Skeletal muscle satellite cell (primary cell): ENCODE measurements around the gene WNT3A.

Source experiments
- H3K27me3 ChIP-seq: 2 replicates; pipeline ENCODE4 v1.7.0; 2013; ENCODE audit warnings: low read length; ENCODE audit not compliant: control insufficient read depth, insufficient read depth
- H3K36me3 ChIP-seq: 2 replicates; pipeline ENCODE4 v1.7.0; 2013; ENCODE audit warnings: mild to moderate bottlenecking, control low read depth, low read length; ENCODE audit not compliant: insufficient read depth
- H3K4me1 ChIP-seq: 2 replicates; pipeline ENCODE4 v1.7.0; 2013; ENCODE audit warnings: low read length; ENCODE audit not compliant: control insufficient read depth, insufficient read depth
- H3K4me2 ChIP-seq: 2 replicates; pipeline ENCODE4 v1.7.0; 2013; ENCODE audit warnings: mild to moderate bottlenecking, low read length
- H3K4me3 ChIP-seq: 2 replicates; pipeline ENCODE4 v1.7.0; 2013; ENCODE audit warnings: low read length
- H3K9ac ChIP-seq: 2 replicates; pipeline ENCODE4 v1.7.0; 2013; ENCODE audit warnings: mild to moderate bottlenecking, low read depth, low read length, moderate library complexity
- H3K9me3 ChIP-seq: replicated peaks from 2 replicates; pipeline ENCODE4 v1.7.0; 2013; ENCODE audit warnings: mild to moderate bottlenecking, control low read depth, low read length

Gene WNT3A

DNA sequence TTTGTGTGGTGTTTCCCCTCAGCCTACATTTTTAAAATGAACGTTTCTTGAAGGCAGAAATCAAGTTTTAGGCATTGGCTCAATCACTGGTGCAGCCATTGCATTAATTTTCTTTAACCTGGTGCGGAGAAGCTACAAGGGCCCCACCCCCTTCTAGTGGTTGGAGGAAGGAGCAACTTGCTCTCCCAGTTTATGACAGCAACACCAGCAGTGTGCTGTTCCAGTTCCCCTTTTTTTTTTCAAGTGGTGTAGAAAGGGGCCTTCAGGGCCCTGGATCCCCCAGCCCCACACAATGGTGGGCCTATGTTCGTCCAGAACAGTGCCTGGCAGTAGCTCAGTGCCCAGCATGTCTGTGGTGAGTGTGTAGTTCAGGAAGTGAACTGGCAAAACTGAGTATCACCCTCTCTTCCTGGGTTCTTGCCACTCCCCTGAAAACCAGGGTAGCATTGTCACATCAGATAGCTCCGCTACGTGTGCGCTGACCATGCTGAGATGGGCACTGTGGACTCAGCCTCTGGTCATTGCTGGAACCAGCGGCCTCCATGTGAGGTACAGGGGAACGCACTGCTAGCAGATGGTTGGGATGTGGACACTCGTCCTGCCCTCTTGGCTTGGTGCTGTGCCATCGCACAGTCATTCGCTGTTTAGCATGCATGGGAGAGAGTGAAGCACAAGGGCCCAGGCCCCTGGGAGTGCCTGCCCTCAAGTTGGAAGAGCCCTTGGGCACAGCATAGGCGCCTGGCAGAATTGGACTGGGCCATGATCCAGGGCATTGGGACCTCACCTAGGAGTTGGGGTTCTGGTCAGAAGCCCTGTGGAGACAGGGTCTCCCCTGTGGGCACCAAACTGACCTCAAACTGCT is 83.0 kb downstream of the WNT3A start:
- Histone ChIP-seq H3K4me2 (peak overlapping the region; percentile 34), H3K9ac (no peak overlapping the region), H3K36me3 (peaks cover 65% of the 10 kb centered on the region), H3K27me3 (no peaks in the 10 kb centered on the region), H3K4me3 (no peak overlapping the region), H3K4me1 (peaks cover 69% of the 10 kb centered on the region), H3K9me3 (peaks cover 6% of the 10 kb centered on the region)

DNA sequence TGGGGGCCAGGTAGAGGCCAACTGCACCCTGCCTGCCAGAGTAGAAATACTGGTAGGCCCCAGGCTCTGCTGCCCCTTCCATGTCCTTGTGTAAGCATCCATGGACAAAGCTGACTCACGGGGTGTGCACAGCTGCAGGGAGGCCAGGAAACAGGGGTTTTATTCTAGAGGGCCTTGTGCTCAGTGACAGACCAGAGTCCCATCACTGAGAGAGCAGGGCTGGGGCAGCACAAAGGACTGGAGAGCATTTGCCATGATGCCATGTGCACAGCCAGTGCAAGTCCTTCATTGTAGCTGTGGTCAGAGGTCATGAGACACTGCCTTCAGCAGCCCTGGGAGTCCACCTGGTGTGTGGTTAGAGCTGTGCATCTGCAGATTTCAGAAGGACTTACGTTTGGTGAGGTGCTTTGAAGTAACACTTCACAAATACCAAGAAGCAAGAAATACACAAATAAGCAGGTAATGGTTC is 83.8 kb downstream of the WNT3A start:
- no peaks in the 10 kb centered on the region for H3K27me3 ChIP-seq
- H3K9ac ChIP-seq, result no peak overlapping the region
- peaks cover 60% of the 10 kb centered on the region for H3K4me1 ChIP-seq
- peak overlapping the region; percentile 34 for H3K4me2 ChIP-seq
- H3K4me3 ChIP-seq, result no peak overlapping the region
- H3K9me3 ChIP-seq, result peaks cover 9% of the 10 kb centered on the region
- peaks cover 63% of the 10 kb centered on the region for H3K36me3 ChIP-seq

DNA sequence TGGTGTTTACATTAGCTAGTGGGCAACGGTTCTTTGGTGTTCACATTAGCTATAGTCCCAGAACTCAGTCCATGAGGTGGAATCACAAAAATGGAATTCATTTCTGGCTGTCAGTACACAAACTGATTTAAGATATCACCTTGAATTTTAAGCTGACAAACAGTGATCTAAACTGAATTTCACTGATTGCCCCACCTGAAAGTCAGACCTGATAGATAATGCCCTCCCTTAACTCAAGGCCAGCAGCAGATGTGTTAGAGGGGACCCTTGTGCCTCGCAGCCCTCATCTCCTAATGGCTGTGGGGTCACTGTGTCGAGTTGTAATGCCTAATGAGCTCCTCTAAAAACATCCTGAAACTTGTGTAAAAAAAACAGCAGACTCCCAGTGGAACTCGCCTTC is 84.3 kb downstream of the WNT3A start:
- peaks cover 64% of the 10 kb centered on the region for H3K36me3 ChIP-seq
- H3K9ac ChIP-seq, result no peak overlapping the region
- H3K4me1 ChIP-seq, result peaks cover 56% of the 10 kb centered on the region
- H3K9me3 ChIP-seq, result peaks cover 9% of the 10 kb centered on the region
- peak overlapping the region; percentile 34 for H3K4me2 ChIP-seq
- H3K4me3 ChIP-seq, result no peak overlapping the region
- no peaks in the 10 kb centered on the region for H3K27me3 ChIP-seq

DNA sequence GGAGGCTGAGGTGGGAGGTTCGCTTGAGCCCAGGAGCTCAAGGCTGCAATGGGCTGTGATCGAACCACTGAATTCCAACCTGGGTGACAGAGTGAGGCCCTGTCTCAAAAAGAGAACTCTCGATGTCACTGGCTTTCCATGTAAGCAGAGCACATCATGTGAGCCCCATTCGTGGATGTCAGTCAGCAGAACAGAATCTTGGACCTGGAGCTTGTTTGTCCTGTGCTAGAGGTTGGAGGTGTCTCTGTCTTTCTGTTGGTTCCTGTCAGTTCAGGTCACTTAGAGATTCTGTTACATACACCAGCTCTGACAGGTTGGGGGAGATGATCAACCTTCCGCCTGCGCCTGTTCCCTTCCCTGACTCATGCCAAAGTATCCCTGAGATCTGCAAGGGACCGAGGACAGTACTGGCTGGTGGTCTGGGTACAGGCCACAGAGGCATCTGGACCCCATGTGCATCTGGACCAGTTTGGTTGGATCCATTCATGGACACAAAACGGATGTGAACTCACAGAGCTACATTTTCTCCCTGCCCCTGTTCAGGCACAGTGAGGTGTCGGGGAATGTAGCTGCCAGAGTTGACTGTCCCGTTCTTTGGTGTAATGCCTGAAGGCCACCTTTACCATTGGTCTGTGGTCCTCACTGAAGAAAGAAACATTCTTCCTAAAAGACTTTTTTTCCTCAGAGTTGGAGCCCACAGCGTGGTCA is 85.7 kb downstream of the WNT3A start:
- Histone ChIP-seq H3K27me3 (no peaks in the 10 kb centered on the region), H3K4me2 (no peak overlapping the region), H3K4me1 (peaks cover 42% of the 10 kb centered on the region), H3K9me3 (peaks cover 9% of the 10 kb centered on the region), H3K9ac (no peak overlapping the region), H3K36me3 (peaks cover 75% of the 10 kb centered on the region), H3K4me3 (no peak overlapping the region)

DNA sequence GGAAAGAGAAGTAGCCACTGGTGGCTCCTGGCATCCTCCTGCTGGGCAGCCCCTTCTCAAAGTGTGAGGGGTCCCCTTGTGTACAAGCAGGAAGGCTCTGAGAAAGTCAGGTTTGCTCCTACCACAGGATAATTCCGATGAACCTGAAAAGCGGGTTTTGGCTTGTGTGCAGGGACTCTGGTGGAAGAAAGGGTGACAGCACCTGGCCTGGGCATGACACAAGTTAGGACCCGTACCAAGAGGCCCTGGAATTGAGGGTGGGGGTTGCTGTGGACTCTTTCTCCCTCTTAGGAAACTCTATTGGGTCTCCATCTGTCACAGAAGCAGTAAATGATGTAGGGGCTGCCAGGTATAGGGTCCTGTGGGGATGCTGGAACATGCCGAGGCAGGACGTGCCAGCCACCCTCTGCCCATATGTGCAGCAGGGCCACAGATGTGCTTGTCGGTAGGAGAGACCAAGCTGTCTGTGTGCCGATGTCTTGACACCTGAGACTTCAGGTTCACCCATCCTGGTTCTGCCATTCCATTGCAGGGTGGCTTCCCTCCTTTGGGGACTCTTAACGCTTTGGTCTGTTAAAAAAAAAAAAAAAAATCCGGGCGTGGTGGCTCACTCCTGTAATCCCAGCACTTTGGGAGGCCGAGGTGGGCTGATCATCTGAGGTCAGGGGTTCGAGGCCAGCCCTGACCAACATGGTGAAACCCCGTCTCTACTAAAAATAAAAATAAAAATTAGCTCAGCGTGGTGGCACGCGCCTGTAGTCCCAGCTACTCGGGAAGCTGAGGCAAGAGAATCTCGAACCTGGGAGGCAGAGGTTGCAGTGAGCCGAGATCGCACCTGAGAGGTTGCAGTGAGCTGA is 86.5 kb downstream of the WNT3A start:
- no peak overlapping the region for H3K4me3 ChIP-seq
- H3K27me3 ChIP-seq, result no peaks in the 10 kb centered on the region
- no peak overlapping the region for H3K4me2 ChIP-seq
- peaks cover 80% of the 10 kb centered on the region for H3K36me3 ChIP-seq
- peaks cover 9% of the 10 kb centered on the region for H3K9me3 ChIP-seq
- H3K9ac ChIP-seq, result no peak overlapping the region
- H3K4me1 ChIP-seq, result peaks cover 35% of the 10 kb centered on the region

DNA sequence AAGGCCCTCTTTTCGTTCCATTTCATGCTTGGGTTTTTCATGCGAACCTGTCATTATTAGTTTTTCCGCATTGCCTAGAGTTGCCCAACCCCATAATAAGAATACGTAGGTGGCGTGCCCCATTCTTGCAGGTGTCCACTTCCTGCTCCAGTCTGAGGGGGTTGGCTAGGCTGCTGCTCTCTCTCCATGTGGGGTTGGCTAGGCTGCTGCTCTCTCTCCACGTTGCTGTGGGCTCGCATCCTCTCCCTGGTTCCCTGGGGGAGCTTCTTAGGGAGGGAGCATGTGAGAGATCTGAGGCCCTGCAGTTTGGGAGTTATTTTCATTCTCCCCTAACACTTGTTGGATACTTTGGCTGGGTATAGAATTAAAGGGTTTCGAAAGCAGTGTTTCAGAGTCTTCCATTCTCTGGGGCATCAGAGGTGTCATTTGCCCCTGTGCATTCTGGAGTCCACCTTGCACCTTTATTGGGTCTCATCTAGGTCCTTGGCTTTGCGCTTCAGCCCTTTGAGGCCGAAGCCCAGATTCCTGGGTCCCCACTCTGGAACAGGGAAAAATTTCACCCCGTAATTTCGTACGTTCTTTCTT is 87.7 kb downstream of the WNT3A start:
- Histone ChIP-seq H3K9me3 (peaks cover 9% of the 10 kb centered on the region), H3K9ac (no peak overlapping the region), H3K4me3 (no peak overlapping the region), H3K4me2 (no peak overlapping the region), H3K36me3 (peaks cover 86% of the 10 kb centered on the region), H3K27me3 (no peaks in the 10 kb centered on the region), H3K4me1 (peaks cover 22% of the 10 kb centered on the region)

DNA sequence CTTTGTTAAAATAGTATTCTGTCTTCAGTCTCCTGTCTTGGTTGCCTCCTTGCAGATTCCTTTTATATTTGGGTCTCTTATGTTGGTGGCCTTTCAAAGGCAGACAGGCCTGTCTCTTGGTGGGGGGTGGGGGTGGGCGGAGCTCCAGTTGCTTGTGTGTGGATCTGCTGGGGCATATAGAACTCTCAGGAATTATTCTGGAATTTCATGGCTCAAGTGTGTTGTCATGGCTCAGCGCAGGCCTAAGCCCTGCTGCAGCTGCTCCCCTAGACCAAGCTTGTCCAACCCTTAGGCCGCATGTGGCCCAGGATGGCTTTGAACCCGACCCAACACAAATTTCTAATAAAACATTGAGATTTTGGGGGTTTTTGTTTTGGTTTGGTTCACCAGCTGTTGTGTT is 88.4 kb downstream of the WNT3A start:
- Histone ChIP-seq H3K36me3 (peaks cover 88% of the 10 kb centered on the region), H3K4me1 (peaks cover 16% of the 10 kb centered on the region), H3K9ac (no peak overlapping the region)

DNA sequence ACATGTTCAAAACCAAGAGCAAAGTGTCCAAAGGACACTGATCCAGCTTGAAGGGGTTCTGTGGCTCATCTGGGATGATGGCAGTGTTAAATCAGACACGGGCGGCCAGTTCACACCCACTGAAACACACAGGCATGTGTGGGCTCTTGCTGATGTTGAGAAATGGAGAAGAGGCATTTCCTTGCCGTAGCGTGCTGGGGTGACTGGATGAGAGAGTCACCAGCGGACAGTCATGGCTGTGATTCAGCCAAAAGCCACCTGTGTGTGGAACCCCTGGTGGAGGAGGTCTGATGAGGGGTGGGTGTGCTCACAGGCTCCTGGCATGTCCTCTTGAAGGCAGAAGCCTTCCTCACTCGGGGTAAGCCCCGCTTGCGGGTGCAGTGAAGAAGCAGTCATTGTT is 89.1 kb downstream of the WNT3A start:
- Histone ChIP-seq H3K9ac (no peak overlapping the region), H3K4me1 (peaks cover 8% of the 10 kb centered on the region), H3K4me3 (no peak overlapping the region), H3K36me3 (peaks cover 90% of the 10 kb centered on the region), H3K27me3 (no peaks in the 10 kb centered on the region), H3K4me2 (no peak overlapping the region), H3K9me3 (peaks cover 9% of the 10 kb centered on the region)

More for the DNA sequence above, 88.4 kb downstream of the WNT3A start:
- Histone ChIP-seq H3K4me2 (no peak overlapping the region), H3K9me3 (peaks cover 9% of the 10 kb centered on the region), H3K27me3 (no peaks in the 10 kb centered on the region), H3K4me3 (no peak overlapping the region)

DNA sequence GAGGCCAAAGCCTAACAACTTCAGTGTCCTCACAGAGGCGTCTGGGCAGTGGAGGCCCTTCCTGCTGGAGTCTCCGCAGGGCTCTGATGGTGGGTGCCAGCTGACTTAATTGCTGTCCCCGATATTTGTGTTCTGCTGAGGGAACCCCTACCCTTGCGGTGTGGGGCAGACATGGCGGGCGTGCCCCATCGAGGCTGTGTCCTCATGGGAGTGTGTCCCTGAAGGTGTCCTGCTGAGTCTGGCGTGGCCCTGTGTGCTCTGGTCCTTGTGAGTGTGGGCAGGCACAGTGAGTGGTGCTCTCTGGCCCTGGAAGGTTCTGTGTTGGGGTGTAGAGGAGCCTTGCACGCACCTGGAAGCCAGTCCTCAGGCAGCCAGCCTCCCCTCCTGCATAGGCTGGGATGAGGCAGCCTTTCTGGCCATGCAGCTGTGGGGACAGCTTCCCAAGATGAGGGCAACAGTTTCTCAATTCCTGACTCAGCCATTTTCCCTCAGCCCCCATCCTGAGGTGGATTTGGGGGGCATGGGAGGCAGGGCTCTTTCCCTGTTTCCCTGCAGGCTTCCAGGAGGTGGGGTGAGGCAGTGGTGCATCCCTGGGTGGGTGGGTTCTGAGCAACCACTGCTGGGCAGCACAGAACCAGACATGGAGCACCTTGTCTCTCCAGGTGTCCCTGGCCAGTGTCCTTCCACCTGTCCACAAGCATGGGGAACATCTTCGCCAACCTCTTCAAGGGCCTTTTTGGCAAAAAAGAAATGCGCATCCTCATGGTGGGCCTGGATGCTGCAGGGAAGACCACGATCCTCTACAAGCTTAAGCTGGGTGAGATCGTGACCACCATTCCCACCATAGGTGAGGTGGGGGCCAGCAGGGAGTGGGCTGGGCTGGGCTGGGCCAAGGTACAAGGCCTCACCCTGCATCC is 89.9 kb downstream of the WNT3A start:
- H3K9ac ChIP-seq, result no peak overlapping the region
- no peaks in the 10 kb centered on the region for H3K27me3 ChIP-seq
- peaks cover 85% of the 10 kb centered on the region for H3K36me3 ChIP-seq
- peaks cover 9% of the 10 kb centered on the region for H3K9me3 ChIP-seq
- peaks cover 2% of the 10 kb centered on the region for H3K4me1 ChIP-seq
- H3K4me2 ChIP-seq, result no peak overlapping the region
- H3K4me3 ChIP-seq, result no peak overlapping the region

DNA sequence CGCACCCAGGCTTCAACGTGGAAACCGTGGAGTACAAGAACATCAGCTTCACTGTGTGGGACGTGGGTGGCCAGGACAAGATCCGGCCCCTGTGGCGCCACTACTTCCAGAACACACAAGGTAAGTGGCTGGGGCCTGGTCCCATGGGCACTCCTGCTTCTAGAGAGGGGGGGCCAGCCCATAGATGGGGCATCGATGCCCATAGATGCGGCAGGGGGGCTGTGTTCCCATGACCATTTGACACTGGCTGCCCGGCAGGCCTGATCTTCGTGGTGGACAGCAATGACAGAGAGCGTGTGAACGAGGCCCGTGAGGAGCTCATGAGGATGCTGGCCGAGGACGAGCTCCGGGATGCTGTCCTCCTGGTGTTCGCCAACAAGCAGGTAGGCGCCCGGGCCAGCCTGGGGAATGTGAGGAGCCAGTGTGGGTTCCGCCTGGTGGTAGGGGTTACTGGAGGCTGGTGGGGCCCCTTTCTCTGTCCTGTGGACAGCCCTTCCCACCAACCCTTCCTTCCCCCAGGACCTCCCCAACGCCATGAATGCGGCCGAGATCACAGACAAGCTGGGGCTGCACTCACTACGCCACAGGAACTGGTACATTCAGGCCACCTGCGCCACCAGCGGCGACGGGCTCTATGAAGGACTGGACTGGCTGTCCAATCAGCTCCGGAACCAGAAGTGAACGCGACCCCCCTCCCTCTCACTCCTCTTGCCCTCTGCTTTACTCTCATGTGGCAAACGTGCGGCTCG is 90.7 kb downstream of the WNT3A start:
- Histone ChIP-seq H3K9ac (no peak overlapping the region), H3K27me3 (no peaks in the 10 kb centered on the region), H3K9me3 (peaks cover 9% of the 10 kb centered on the region), H3K4me1 (peaks cover 5% of the 10 kb centered on the region), H3K4me3 (no peak overlapping the region), H3K36me3 (peaks cover 78% of the 10 kb centered on the region), H3K4me2 (no peak overlapping the region)
